Stimulated activated naive CD8-positive, alpha-beta T cell treated with anti-CD3 and anti-CD28 coated beads, Interleukin-15, amount 100 ng/mL, for 72 hours (primary cell): ENCODE results near the gene HADHA.
"Not testable (repeated sequence)": the region's sequence is repeated elsewhere in the genome, so short reads cannot be mapped to it uniquely, and the experiment has no call there.

Experiments used
- ATAC-seq: fragments of 150-1000 bp; cut with Tn5 transposase; 2 replicates; pipeline ENCODE4 v1.10.0; 2021; ENCODE audit warnings: mild to moderate bottlenecking, moderate library complexity
- DNase-seq, 2 donors: peaks; one replicate each; pipeline ENCODE4 v3.0.0; 2021 to 2022
- H3K27ac Mint-ChIP-seq, 2 donors: one replicate each; pipeline ENCODE4 v1.8.0; 2022; ENCODE audit warnings: mild to moderate bottlenecking in 2 of 2, mixed read lengths in 2 of 2, moderate library complexity in 2 of 2
- H3K27me3 Mint-ChIP-seq: one replicate; pipeline ENCODE4 v1.8.0; 2022; ENCODE audit warnings: mixed read lengths
- H3K4me1 Mint-ChIP-seq: one replicate; pipeline ENCODE4 v1.8.0; 2022; ENCODE audit warnings: mild to moderate bottlenecking, mixed read lengths
- H3K4me3 Mint-ChIP-seq, 2 donors: one replicate each; pipeline ENCODE4 v1.8.0; 2022; ENCODE audit warnings: mild to moderate bottlenecking in 2 of 2, mixed read lengths in 2 of 2, moderate library complexity in 1 of 2
- H3K9me3 Mint-ChIP-seq, 2 donors: one replicate each; pipeline ENCODE4 v1.8.0; 2022; ENCODE audit warnings: mixed read lengths in 2 of 2

Gene HADHA

DNA sequence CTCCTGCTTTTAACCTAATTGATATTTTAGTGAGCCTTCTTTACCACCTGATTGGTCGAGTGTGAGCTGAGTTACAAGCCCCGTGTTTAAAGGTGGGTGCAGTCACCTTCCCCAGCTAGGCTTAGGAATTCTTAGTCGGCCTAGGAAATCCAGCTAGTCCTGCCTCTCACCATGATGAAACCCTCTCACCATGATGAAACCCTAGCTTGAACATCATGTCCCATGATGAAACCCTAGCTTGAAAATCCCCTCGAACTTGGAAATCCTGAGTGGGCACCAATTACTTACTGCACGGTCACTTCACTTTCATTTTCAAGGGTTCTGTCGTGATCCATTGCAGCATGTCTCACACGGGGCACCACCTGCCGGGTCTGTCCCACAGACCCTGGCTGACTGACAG is 14.4 kb upstream of the HADHA start:
- ATAC-seq, H3K27ac Mint-ChIP-seq, H3K4me3 Mint-ChIP-seq, H3K4me1 Mint-ChIP-seq, H3K27me3 Mint-ChIP-seq, H3K9me3 Mint-ChIP-seq, DNase-seq: not testable (repeated sequence)

GRCh38 chr2:26255759-26256384 is 11.4 kb upstream of the HADHA start:
- Mint-ChIP-seq H3K27ac (no peak overlapping the region), H3K4me1 (peaks cover 21% of the 10 kb centered on the region), H3K9me3 (no peaks in the 10 kb centered on the region), H3K4me3 (no peak overlapping the region), H3K27me3 (no peaks in the 10 kb centered on the region)
- no peak for ATAC-seq
- no peak for DNase-seq

- Mint-ChIP-seq H3K9me3 (no peaks in the 10 kb centered on the region), H3K27me3 (no peaks in the 10 kb centered on the region), H3K4me3 (no peak overlapping the region), H3K4me1 (peaks cover 26% of the 10 kb centered on the region), H3K27ac (no peak overlapping the region)
- ATAC-seq, result no peak
- DNase-seq, result no peak
These were observed 7.5 kb upstream of the HADHA start for GRCh38 chr2:26251893-26252292.

DNA sequence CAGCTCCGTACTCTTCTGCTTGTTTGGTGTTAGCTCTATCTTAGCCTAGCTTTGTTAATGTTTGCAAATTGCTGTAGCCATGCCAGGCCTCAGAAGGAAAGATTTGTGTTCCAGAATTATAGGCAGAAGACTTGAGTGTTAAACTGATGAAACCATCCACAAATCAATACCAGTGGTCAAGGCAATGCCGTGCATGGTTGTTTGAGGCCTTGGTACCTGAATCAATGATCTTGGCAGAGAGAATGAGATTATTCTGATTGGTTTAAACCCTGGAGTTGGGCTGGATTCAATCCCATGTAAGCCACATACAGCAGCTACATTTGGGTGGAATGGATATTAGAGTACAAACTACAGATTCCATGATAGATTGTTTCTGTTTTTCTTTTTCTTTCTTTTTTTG is 5.2 kb upstream of the HADHA start:
- ATAC-seq (no peak), DNase-seq (no peak)
- Mint-ChIP-seq H3K4me1 (peaks cover 42% of the 10 kb centered on the region), H3K9me3 (no peaks in the 10 kb centered on the region), H3K4me3 (no peak overlapping the region), H3K27ac (no peak overlapping the region), H3K27me3 (no peaks in the 10 kb centered on the region)

DNA sequence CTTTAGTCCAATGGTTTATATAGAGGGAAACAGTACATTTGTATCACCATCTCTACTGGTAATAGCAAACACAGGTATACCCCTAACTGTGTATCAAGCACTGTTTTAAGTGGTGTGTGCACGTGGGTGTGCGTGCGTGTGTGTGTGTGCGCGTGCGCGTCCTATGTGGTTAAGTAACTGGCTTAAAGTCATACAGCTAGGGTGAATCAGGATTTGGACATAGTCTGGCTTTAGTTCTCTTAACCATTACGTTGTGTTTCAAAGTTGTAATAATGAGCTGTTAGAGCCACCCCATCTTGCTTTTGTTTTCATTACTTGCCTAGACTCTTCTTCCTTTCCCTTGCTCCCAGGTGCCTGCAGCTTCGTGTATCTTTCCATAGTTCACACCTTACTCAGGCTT is 2.4 kb upstream of the HADHA start:
- Mint-ChIP-seq H3K27ac (peak overlapping the region in 1 of 2 donors; percentile 89), H3K27me3 (no peaks in the 10 kb centered on the region), H3K9me3 (no peaks in the 10 kb centered on the region), H3K4me3 (peak overlapping the region; percentile 94 to 96), H3K4me1 (peaks cover 44% of the 10 kb centered on the region)
- ATAC-seq, result no peak
- DNase-seq, result peak in 1 of 2 donors; percentile 31

- ATAC-seq (peak; percentile 68), DNase-seq (peak; percentile 16 to 31)
- Mint-ChIP-seq H3K9me3 (no peaks in the 10 kb centered on the region), H3K4me3 (peak overlapping the region; percentile 94 to 96), H3K4me1 (peaks cover 38% of the 10 kb centered on the region), H3K27me3 (no peaks in the 10 kb centered on the region), H3K27ac (peak overlapping the region in 1 of 2 donors; percentile 100)
These were observed 1.4 kb upstream of the HADHA start for GRCh38 chr2:26245810-26246209.

DNA sequence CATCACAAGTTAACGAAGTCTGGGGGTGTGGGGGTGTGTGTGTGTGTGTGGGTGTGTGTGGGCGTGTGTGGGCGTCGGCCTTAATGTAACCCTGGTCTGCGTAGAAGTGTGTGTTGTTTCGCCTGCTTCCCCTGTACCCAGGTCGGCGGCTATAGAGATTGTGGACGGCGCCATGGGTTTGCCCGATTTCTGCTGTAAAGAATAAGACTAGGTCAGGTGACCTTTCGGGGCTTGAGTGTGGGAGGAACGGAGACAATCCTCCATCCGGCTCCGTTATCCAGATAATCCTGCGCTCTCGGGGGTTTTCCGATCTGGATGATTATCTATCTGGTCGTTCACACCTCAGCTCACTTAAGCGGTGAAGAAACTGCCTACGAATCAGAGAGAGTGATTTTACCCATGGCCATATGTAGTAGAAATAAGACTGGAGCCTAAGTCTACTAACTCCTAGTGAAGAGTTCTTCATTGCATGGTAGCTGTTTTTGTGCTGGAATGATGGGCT is 850 bp upstream of the HADHA start:
- ATAC-seq, result peak; percentile 57
- H3K27ac Mint-ChIP-seq, result peak overlapping the region; percentile 100
- peaks cover 43% of the 10 kb centered on the region for H3K4me1 Mint-ChIP-seq
- peak overlapping the region; percentile 94 to 96 for H3K4me3 Mint-ChIP-seq
- DNase-seq, result peak; percentile 51 to 68
- no peaks in the 10 kb centered on the region for H3K9me3 Mint-ChIP-seq
- H3K27me3 Mint-ChIP-seq, result no peaks in the 10 kb centered on the region

DNA sequence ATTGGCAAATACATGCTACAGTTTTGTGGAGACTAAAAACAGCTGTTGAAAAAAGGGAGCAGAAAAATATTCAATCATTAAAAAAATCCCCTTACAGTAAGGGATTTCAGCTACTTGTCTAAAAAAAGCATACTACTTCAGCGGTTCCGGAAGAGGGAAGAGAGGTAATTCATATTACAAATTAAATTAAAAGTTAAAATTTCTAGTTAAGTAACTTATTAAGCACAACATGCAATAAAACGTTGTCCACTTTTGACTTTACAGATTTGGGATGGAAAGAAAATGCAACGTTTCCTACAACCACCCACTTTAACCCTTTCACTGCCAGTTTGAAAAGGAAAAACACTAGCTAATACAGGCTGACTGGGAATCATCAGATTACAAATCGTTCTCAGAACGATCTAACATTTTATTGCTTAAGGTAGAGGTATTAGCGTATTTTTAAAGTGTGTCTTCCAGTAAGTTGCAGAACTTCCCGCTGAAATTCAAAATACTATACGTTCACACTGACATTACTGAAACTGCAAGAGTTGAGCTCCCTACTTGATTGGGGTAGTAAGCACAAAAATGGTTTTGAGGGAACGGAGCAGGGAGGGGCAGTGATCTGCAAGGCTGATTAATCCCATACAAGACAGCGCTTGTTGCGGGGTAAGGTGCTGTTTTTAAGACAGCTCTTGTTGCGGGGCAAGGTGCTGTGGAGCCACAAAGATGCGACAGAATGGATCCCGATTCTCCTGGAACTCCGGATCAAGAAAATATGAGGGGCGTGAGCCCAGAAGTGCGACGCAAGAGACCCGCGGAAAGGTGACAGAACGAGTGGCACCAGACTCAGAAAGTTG is 743 bp downstream of the HADHA start:
- Mint-ChIP-seq H3K4me1 (peaks cover 49% of the 10 kb centered on the region), H3K27ac (peak overlapping the region; percentile 100), H3K4me3 (peak overlapping the region; percentile 94 to 96), H3K9me3 (no peaks in the 10 kb centered on the region), H3K27me3 (no peaks in the 10 kb centered on the region)
- ATAC-seq (no peak), DNase-seq (no peak)

DNA sequence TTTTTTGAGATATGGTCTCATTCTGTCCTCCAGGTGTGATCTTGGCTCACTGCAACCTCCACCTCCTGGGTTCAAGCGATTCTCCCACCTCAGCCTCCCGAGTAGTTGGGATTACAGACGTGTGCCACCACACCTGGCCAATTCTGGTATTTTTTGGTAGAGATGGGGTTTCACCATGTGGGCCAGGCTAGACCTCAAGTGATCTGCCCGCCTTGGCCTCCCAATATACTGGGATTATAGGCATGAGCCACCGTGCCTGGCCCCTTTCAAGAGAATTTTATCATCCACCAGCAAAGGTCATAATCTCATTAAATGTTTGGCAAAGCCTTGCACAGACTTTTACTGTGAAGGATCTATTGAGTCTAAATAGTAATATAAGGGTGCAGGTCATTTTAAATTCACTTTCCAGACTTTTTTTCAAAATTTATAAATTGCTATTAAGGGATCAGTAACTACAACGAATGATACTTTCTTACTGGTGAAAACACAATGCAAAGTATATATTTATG is 2.5 kb downstream of the HADHA start:
- ATAC-seq, result no peak
- Mint-ChIP-seq H3K4me1 (peaks cover 46% of the 10 kb centered on the region), H3K4me3 (peak overlapping the region; percentile 22 to 94), H3K9me3 (no peaks in the 10 kb centered on the region), H3K27me3 (no peaks in the 10 kb centered on the region), H3K27ac (no peak overlapping the region)
- no peak for DNase-seq

- peaks cover 29% of the 10 kb centered on the region for H3K4me1 Mint-ChIP-seq
- H3K4me3 Mint-ChIP-seq, result no peak overlapping the region
- ATAC-seq, result no peak
- DNase-seq, result no peak
- H3K9me3 Mint-ChIP-seq, result no peaks in the 10 kb centered on the region
- no peak overlapping the region for H3K27ac Mint-ChIP-seq
- H3K27me3 Mint-ChIP-seq, result no peaks in the 10 kb centered on the region
These were observed 6.0 kb downstream of the HADHA start for GRCh38 chr2:26238311-26238958.

DNA sequence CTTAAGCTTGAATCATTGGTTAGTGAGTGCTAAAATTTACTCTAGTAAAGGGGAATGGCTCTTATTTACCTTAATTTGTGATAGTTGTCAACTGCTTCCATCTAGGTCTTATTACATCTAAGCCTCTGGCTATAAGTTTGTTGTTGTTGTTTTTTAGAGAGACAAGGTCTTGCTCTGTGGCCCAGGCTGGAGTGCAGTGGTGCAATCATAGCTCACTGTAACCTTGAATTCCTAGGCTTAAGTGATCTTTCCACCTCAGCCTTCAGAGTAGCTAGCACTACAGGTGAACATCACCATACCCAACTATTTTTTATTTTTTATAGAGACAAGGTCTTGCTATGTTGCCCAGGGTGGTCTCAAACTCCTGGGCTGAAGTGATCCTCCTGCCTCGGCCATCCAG is 6.6 kb downstream of the HADHA start:
- Mint-ChIP-seq H3K27ac (no peak overlapping the region), H3K4me1 (peaks cover 24% of the 10 kb centered on the region), H3K27me3 (no peaks in the 10 kb centered on the region), H3K4me3 (no peak overlapping the region), H3K9me3 (no peaks in the 10 kb centered on the region)
- no peak for ATAC-seq
- no peak for DNase-seq

GRCh38 chr2:26235089-26235488 is 9.3 kb downstream of the HADHA start:
- Mint-ChIP-seq H3K27me3 (no peaks in the 10 kb centered on the region), H3K9me3 (no peaks in the 10 kb centered on the region), H3K27ac (no peak overlapping the region), H3K4me3 (no peak overlapping the region), H3K4me1 (peaks cover 4% of the 10 kb centered on the region)
- no peak for DNase-seq
- ATAC-seq, result no peak

DNA sequence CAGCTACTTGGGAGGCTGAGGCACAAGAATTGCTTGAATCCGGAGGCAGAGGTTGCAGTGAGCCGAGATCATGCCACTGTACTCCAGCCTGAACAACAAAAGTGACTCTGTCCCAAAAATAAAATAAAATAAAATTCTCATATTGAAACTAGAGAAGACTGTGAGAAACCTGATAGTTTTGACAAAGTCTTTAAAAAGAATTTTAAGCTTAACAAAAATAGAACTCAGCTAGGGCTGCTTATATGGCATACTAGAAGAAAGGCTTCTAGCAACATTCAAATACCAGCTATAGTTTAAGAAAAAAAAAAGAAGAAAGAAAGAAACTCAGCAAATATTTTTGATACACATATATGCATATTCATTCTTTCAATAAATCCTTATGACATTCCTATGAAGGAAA is 13.6 kb downstream of the HADHA start:
- ATAC-seq (no peak), DNase-seq (no peak)
- no peak overlapping the region for H3K27ac Mint-ChIP-seq

DNA sequence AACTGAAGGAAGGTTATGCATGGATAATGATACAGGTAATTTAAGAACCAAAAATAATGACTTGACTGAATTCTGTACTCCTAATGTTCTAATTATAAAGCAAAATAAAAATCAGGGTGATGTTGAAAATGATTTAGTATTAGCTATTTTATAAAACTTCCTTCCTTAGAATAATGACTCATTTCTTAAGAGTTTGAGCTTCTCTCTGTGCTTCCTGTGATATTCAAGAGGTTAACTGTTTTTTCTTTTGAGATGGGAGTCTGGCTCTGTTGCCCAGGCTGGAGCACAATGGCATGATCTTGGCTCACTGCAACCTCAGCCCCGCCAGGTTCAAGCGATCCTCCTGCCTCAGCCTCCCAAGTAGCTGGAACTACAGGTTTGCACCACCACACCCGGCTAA is 14.8 kb downstream of the HADHA start:
- Mint-ChIP-seq H3K27ac (no peak overlapping the region), H3K9me3 (no peaks in the 10 kb centered on the region), H3K4me1 (no peaks in the 10 kb centered on the region), H3K27me3 (no peaks in the 10 kb centered on the region), H3K4me3 (no peak overlapping the region)
- DNase-seq, result no peak
- no peak for ATAC-seq

More for the DNA sequence above, 13.6 kb downstream of the HADHA start:
- H3K4me3 Mint-ChIP-seq, result no peak overlapping the region
- no peaks in the 10 kb centered on the region for H3K27me3 Mint-ChIP-seq
- no peaks in the 10 kb centered on the region for H3K4me1 Mint-ChIP-seq
- H3K9me3 Mint-ChIP-seq, result no peaks in the 10 kb centered on the region

DNA sequence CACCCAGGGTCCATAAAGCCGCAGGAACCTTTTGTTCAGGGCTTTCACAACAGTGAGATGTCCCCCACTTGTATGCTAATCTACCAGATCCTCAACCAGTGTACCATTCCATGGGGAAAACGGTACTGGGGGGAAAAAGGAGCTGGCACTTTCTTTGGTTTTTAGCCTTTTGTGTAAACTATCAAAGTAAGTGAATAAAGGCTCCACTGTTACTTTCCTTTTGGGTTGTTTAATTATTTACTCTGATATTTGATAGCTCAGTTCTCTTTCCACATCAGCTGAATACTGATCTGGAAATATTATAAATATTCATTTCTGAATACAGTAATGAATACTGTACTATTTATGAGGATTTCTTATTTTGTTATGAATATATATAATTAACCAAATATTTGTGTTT is 20.3 kb downstream of the HADHA start:
- H3K27ac Mint-ChIP-seq, result no peak overlapping the region
- H3K27me3 Mint-ChIP-seq, result no peaks in the 10 kb centered on the region
- H3K9me3 Mint-ChIP-seq, result no peaks in the 10 kb centered on the region
- no peak overlapping the region for H3K4me3 Mint-ChIP-seq
- H3K4me1 Mint-ChIP-seq, result no peaks in the 10 kb centered on the region
- ATAC-seq, result no peak
- no peak for DNase-seq

DNA sequence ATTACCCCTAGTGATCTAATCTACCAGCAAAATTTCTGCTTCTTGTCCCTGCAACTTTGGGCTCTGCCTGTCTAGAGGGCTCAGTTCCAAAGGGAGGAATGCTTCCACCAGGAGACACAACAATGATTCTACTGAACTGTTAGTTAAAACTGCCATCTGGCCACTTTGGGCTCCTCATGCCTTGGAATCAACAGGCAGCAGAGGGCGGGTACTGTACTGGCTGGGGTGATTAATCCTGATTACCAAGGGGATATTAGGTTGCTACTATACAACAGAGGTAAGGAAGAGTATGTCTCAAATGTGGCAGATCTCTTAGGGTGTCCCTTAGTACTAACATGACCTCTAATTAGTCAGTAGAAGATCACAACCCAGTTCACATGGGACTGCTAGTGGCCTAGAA is 21.4 kb downstream of the HADHA start:
- no peaks in the 10 kb centered on the region for H3K4me1 Mint-ChIP-seq
- H3K27me3 Mint-ChIP-seq, result no peaks in the 10 kb centered on the region
- no peaks in the 10 kb centered on the region for H3K9me3 Mint-ChIP-seq
- ATAC-seq, result no peak
- H3K4me3 Mint-ChIP-seq, result no peak overlapping the region
- DNase-seq, result no peak
- peak overlapping the region; percentile 48 to 74 for H3K27ac Mint-ChIP-seq
